ENCODE measurements around the gene DIP2C.

The DIP2C gene

DNA sequence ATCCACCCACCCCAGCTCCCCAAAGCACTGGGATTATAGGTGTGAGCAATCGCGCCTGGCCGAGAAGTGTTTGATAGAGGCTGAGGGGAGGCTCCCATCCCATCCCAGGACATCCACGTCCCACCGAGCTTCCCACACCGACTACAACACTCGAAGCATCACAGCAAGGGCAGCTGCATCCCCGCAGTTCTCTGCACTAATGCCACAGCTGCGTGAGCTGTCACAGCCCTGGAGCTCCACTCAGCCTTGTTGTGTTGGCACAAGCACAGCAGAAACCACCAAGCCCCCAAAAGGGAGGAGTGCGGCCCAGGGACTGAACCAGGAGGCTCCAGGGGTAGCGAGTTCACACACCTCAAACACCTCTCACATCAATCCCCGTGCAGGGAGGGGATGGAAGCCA lies 121.6 kb downstream of the DIP2C start:
- no peak for DNase-seq

DNA sequence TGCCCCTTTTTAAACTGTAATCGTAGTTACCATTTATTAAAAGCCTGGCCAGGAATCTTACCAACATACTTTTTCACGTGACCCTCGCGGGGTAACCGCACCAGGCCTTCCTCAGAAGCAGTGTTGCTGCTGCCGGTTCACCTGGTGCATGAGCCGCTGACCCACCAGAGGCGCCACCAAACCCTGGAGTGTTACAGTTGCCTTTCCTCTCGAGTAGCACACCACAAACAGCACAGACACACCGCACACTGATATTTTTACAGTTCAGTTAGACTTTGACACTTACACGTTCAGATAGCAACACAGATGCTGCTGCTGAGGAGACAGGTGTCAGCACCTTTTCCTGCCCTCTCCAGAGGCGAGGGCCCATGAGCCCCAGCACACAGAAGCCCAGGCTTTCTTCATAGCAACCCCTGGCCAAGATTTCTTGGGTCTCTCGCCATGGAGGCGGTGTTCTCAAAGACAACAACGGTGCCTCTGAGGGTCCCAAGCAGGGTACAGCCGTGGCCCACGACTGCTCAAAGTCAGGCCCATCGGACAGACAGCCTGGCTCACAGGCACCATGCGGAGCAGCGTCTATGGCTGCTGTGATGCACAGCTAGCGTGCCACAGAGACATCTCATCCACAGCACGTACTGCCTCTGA lies 123.1 kb downstream of the DIP2C start:
- no peak for DNase-seq

DNA sequence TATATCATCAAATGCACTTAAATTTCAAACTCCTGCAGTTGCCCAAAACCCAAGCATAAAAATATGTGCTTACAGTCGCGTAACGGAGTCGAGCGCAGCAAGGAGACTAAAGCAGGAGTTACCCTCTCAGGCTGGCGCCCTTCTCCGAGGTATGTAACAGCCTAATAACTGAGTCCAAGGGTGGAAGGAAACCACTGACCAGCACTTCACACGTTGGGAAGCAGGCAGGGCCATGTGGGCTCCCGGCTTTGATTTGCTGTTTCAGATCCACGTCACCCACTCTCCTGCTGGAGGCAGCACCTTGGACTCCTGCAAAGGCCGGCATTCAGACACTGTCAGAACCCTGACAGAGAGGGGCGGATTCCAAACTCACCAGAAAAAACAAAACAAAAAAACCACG lies 123.8 kb downstream of the DIP2C start:
- no peak for DNase-seq

DNA sequence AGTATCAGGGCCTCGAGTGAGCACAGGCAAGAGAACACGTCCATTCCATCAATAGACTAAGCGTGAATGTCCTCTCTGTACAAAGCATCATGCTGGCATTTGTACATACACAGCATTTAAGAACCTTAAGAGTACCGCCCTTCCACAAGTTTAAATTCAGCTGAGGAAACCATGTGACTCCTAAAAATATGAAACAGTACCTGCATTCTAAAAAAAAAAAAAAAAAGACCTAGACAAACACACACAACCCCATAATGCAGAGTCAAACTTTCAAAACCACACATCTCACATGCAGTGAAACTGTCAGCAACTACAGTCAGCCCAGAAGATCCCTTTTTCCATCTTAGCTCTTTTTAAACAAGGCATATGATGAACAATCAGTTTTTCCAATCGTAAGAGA lies 124.3 kb downstream of the DIP2C start:
- DNase-seq: no peak

DNA sequence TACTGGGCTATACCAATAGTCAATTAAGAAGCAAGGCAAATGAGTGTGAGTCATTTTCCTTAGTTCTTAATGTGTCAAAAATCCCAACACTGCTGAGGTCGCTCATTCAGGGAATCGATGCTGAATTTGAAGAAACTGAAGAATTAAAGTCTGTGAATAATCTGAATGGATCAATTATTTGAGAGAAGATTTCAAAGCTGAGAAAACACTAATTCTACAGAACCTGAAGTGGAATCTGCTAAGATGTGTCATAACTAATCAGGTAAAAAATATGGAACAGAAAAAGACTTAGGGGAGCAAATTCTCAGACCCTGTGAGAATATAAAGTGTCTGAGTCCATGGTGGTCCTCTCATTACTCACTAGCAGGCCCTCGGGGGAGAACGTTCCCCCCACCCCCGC lies 125.6 kb downstream of the DIP2C start:
- no peak for DNase-seq

DNA sequence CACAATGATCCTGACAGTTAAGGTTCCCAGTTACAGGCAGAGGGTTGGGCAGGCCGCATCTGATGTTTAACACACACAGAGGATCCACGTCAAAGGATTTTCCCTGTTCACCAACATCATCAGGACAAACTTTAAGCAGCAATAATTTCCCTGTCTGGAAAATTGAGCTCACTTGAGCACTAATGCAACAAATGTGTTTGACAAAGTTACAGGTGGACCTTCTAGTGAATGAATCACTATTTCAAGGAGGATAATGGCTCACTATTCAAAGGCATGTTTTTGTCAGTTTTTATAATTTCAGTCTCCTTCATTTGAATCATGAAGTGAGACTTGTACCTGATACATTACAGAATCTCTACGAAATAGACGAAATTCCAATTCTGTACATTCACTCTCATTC lies 127.3 kb downstream of the DIP2C start:
- DNase-seq: no peak

DNA sequence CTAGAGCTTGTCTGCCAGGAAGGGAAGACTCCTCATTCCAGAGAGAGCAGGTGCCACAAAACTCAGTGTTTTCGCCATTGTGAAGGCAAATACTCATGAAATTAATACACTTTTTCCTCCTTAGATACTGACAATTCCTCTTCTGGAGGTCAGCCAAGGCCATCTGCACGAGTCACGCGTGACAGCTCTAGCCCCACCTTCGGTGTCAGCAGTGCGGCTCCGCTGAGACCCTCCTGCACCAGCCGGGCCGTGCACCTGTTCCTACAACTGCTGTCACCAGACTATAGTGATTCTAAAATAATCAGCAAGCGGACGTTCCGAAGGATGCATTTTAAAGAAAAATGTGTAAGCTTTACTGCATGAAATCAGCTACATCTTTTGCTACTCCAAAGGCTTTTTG lies 127.7 kb downstream of the DIP2C start:
- DNase-seq: no peak

DNA sequence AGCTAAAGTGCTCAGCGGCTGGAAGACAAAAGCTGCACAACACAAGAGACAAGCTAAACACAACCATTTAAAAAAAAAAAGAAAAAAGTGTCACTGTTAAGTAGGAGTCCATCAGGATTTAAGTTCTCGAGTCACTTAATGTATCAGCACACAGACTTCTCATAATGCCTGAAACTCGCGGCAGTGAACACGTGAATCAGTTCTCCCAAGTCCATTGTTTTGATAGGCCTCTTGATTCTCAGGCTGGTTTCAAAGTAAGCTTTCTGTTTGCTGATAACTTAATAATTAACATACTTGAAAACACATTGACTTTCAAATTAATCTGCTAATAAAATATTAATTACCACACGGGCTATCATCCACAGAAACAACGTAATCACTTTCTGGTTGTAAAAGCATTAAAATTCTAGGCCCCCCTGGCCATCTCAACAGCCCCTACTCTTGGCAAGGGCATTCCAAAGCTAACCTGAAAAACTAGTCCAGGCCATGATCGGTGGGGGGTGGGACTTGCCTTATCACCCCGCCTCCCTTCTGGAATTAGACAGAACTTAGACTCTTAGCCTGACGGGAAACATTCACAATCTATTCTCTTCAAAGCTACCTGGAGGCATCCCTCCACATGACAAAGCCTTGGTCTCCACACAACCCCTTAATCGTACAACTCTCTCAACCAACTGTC lies 129.0 kb downstream of the DIP2C start:
- no peak for DNase-seq

DNA sequence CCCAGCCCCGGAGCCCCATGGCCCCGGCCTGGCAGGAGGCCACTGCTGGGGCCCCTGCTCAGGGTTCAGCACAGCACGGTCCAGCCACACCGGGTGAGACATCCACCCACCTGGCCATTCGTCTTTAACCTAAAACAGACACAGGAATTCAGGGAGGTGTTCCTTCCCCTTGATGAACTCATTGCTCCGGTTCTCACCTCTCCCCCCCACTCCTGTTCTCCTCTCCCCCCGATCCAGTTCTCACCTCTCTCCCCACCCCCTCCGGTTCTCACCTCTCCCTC lies 129.8 kb downstream of the DIP2C start:
- DNase-seq: no peak

DNA sequence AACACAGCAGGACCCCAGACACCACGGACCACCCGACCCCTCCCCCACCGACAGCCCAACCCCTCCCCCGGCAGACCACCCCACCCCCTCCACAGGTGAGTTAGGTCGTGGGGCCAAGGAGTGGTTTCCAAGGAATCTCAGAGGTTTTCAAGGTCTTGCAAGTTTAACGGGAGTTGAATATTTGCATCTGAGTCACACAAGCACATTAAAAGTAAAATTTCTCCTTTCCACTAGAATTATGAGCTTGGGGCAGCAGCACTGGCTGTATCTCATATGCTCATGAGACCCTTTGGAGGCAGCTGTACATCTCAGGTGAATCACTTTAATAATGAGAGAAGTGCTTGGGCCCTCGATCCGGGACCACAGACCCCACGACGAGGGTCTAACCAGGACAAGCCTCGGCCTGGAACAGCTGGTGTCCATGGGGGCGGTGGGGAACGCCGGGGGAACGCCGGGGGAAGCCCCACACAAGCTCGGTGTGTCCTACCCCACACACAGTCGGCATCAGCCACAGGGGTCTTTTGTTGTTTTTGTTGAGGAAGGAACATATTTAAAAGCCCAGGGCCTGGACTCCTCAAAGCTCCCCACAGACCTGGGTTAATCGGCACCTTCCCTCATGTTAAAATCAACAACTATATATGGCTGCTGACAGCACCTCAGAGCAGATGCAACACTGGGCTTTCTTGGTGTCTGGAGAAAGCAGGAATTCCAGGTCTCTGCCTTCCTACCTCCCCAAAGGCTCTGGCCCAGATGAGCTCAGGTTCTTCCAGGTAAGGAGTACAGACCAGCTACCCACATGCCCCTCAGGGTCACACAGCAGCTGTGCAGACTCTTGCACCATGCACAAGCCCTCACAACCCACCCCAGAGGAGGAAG lies 130.3 kb downstream of the DIP2C start:
- no peak for DNase-seq

DNA sequence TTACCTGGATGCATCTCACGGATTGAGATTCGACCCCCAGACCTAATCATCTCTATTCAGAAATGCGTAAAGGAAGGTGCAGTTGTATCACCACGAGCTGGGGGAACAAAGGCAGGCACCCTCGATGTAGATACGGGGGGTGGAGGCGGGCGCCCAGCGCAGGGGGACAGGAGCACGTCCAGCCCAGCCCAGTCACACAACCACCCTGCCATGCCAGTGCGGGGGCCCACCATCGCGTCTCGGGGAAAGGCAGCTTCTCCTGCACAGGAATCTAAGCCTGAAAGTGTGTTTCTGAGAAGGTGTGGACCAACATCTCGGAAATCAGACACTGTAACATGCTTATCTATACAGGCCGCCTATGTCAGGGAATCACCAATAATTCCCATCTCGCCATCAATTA lies 131.1 kb downstream of the DIP2C start:
- DNase-seq: no peak

DNA sequence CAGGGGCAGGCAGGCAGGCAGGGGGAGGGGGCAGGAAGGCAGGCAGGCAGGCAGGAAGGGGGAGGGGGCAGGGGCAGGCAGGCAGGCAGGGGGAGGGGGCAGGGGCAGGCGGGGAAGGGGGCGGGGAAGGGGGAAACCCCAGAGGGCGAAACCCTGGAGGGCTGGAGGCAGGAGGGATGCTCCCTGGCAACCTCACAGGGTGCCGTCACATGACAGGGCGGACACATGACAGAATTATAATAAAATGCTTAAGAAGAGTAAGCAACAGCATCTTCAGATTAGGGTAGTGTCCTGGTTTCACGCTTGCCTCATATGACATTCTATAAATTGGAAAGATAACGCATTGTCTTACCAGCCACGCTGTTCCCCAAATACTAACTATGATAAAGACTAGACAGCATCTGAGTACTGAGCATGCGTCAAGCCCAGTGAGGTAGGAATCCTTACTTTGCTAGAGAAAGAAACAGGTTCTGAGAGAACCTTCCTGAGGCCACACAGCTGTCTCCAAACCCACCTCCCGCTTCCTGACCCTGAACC lies 131.6 kb downstream of the DIP2C start:
- no peak for DNase-seq

DNA sequence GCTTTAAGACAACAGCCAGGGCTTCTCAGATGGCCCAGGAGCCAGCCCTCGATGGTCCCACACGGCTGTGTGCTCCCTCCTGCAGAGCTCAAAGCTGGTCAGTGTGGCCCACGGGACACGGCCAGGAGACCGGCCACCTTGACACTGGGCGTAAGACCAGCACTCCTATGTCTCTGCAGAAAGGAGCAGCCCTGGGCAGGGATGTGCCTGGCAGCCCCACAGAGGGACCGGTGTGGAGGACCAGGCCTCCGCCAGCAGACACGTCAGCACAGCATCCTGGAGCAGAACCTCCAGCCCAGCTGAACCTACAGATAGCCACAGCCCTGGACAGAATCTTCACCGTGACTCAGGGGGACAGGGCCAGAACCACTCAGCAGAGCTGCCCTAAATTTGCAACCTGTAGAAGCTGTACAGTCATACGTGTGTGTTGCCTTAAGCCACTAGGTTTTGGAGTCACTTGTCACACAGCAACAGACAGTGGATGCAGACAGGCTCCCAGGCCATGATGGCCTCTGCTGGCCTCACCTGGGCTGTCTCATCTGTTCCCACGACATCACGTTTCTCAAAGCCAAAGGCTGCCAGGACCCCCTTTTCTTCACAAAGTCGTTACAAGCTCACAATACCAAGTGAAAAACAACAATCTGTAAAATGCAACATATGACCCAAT lies 132.4 kb downstream of the DIP2C start:
- DNase-seq: no peak

DNA sequence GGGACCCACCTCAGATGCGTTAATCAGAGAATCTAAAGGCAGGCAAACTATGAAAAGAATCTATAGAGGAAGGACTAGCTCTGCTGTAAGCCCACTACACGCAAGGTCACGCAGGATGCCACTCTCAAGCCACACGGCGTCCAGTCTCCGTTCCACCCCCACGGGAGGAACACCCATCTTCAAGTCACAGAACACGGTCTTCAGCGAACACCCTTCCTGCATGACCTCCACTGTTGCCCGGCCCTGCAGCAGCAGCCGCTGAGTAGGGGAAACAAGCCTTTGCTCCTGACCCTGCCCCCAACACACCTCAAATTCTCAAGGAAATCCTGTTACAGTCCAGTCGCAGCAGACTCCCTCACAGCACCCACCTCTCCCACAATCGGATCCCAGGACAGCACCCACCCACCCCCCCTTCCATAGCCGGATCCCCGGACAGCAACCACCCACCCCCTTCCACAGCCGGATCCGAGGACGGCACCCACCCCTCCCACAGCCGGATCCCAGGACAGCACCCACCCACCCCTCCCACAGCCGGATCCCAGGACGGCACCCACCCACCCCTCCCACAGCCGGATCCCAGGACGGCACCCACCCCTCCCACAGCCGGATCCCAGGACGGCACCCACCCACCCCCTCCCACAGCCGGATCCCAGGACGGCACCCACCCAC lies 133.7 kb downstream of the DIP2C start:
- DNase-seq: no peak

DNA sequence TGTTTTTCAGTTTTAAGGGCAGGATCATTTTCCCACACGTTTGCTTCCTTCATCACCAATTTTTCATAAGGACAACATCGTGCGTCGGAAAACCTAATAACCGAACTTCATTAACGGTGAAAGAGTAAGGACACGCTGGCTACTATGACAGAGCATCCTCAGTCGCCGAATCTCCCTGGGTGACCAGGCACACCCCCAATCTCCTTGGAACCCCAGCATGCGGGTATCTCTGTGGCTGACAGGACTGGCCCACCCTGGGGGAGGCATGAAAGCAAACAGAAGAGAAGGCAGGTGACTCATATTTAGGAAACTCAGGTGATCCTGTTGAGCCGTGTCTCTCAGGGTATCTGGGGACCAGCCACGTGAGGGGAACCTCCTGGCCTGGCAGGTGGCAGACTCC lies 134.2 kb downstream of the DIP2C start:
- no peak for DNase-seq

DNA sequence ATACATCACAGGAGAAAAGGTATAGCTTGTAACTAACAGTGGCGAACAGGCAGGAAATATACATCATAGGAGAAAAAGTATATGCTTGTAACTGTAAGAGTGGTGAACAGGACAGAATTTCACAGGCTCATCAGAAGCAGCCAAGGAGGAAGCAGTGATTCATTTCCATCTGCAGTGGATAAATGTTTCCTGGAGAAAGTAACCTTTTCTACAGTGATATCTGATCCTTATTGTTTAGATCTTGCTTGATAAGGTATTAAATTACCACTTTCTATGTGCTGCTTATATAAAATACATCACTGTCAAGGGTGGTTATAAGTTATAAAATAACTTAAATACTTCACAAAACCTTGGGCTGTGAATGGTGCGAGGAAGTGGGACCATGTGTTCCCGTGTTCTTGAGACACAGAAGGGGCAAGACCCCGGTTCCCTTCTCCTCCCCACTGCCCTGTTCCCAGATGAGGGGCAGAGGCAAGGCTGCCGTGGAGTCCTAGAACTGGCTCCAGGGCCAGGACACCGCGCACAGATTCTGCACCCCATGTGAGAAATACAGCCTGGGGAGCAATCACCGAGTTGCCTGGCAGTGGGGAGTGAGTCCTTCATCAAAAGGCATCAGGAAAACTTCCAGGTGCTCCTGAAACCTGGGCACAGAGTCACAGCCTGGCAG lies 135.2 kb downstream of the DIP2C start:
- no peak for DNase-seq

DNA sequence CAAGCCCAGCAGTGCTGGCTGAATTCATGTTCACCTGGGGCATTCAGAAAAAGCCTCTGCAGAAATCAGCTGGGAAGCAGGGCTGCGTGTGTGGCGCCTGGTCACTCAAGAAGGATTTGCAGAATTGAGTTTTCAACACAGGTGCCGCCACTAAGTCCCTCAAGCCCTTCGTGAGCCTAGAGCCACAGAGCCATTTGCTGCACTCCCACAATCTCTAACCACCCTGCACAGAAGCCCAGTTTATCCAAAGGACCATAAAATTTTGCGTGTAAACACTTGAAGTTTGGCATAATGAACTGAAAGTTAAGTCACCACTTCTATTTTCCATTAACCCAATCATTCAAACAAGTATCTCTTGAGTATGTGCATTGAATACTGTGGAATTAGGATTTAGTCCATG lies 136.2 kb downstream of the DIP2C start:
- DNase-seq: no peak

DNA sequence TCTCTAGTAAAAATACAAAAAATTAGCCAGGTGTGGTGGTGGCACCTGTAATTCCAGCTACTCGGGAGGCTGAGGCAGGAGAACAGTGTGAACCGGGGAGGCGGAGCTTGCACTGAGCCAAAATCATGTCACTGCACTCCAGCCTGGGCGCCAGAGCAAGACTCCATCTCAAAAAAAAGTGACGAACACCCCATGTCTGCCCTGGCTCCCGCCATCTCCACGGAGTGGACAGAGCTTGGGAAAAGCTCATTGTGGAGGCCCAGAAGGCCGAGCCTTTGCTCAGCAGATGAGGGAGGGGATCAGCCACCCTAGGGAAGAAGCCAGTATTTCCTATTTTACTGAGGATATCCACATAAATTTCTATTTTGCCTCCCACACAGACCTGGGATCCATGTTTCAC lies 136.8 kb downstream of the DIP2C start:
- no peak for DNase-seq

DNA sequence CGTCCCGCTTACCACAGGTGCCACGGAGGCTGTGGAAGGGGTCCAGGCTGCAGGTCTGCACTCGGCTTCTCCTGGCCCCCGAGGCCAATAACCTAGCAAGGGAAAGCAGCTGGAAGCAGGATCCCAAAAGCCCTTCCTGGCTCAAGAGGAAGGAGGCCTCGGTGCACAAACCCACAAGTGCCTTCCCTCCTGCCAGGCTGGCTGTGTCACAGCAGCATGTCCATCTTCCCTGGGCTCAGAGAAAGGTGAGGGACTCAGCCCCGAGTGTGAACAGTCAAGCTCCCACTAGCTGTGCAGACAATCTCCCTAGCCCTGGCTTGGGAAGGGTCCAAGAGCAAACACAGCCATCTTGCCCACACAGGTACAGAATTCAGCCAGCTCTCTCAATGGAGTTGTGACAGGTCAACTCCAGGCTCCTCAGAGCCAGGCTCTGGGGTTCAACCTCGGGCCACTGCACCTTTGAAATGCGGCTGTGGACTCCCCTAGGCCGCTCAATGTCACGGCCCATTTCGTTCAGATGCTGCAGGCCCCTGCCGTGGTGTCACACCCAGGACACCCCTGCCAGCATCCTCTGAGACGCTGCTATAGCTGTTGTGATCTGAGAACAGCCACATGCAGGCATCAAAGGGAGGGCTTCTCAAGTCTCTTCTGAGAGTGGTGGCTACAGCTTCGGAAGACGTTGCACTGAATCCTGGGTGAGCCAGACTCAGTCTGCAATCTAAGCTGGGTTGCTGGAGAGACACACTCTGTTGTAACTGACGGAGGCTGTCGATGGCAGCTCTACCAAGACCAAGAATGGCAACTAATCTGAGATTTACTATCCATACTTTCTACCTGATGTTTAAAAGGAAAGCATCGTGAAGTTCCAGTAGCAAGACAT lies 137.9 kb downstream of the DIP2C start:
- DNase-seq: no peak

DNA sequence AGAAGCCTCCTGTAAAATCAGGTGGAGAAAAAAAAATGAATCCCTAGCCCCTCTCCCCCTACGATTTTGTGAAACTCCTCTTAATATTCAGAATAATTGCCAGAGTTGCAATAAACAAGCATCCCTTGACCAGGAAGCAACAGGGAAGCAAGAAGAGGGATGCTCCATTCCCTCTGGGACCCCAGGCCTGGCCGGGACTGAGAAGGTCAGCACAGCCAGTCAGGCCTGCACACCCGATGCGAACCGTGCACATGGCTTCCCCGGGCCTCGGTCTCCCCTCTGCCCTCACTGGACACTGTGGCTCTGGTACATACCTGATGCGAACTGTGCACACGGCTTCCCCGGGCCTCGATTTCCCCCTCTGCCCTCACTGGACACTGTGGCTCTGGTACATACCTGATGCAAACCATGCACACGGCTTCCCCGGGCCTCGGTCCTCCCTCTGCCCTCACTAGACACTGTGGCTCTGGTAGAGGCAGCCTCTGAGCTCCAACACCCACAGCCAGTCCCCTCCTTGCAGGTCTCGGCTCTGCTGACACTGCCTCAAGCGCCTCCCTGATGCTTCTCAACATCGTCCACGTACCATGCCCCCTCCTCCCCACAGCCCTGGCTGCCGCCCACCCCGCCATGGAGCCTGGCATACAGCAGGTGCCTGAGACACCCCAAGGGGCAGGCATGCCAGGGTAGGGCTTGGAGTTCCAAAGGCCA lies 138.6 kb downstream of the DIP2C start:
- DNase-seq: no peak

DNA sequence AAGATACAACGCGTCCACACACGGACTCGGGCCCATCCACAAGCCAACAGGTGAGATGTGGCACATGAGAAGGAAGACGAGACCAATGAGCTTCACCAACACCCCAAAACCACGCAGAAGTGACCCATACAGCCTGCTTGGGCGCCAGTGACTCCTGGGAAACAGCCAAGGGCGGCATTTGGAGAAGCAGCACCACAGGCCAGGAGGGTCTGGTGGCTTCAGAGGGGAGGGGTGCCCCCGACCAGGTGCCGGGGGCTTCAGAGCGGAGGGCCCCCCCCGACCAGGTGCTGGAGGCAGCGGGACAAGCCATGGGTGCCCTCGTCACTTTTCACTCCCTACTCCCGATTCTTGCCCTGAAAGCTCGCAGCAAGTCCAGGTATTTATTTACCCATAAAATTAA lies 140.1 kb downstream of the DIP2C start:
- no peak for DNase-seq
